Measurements from ENCODE around the gene KRTAP10-11. TPM values are rescaled to one million over a fixed set of nuclear protein-coding genes. Genes with fewer than 3 reads are reported as not detected.

KRTAP10-11 gene
- total and polyA plus RNA-seq, 9 donors, result not detected

GRCh38 chr21:44664691-44665090 lies 18.5 kb downstream of the KRTAP10-11 start:
- DNase-seq, result no peak

GRCh38 chr21:44666401-44667320 lies 20.4 kb downstream of the KRTAP10-11 start, which contains the start of gene KRTAP12-2:
Gene KRTAP12-2 (minus strand): TSS chr21:44666927. CDS start chr21:44666886, 41 bp downstream.
- Histone ChIP-seq H3K4me1 (ENCODE audit: insufficient read depth) (no peaks in the 10 kb centered on the region), H3K27ac (no peak within 1 kb of the TSS), H3K4me3 (no peak within 1 kb of the TSS), H3K36me3 (no peaks in the 10 kb centered on the region), H3K9me3 (no peaks in the 10 kb centered on the region), H3K27me3 (no peaks in the 10 kb centered on the region)
- TF ChIP-seq CTCF (IDR thresholded peaks at IDR 0.05) (no peak), EP300 (IDR thresholded peaks at IDR 0.05) (no peak), POLR2A (IDR thresholded peaks at IDR 0.05) (no peak)
- 62 to 81% (median 78%) methylated on average over 19 of the region's 19 CpGs for WGBS, 3 donors
- intact Hi-C loops (cut with DNase I), result no loop called here
- no peak for DNase-seq

More at GRCh38 chr21:44664691-44665090, 18.5 kb downstream of the KRTAP10-11 start:
- 76 to 78% (median 77%) methylated on average over 5 of the region's 5 CpGs for WGBS, 3 donors
- no peaks in the 10 kb centered on the region for H3K36me3 ChIP-seq
- TF ChIP-seq EP300 (IDR thresholded peaks at IDR 0.05), result no peak
- intact Hi-C loops (cut with DNase I), result no loop called here
- no peak overlapping the region for H3K4me3 ChIP-seq
- no peak overlapping the region for H3K27ac ChIP-seq
- no peaks in the 10 kb centered on the region for H3K4me1 ChIP-seq (ENCODE audit: insufficient read depth)
- H3K9me3 ChIP-seq, result no peaks in the 10 kb centered on the region
- H3K27me3 ChIP-seq, result no peaks in the 10 kb centered on the region

GRCh38 chr21:44667612-44668011 lies 21.4 kb downstream of the KRTAP10-11 start:
- H3K36me3 ChIP-seq, result no peaks in the 10 kb centered on the region
- no peaks in the 10 kb centered on the region for H3K4me1 ChIP-seq (ENCODE audit: insufficient read depth)
- no peaks in the 10 kb centered on the region for H3K9me3 ChIP-seq
- TF ChIP-seq EP300 (IDR thresholded peaks at IDR 0.05), result no peak
- no peak for TF ChIP-seq CTCF (IDR thresholded peaks at IDR 0.05)
- no peak for TF ChIP-seq POLR2A (IDR thresholded peaks at IDR 0.05)
- no peak for DNase-seq
- intact Hi-C loops (cut with DNase I), result no loop called here
- H3K4me3 ChIP-seq, result no peak overlapping the region
- no peak overlapping the region for H3K27ac ChIP-seq
- no peaks in the 10 kb centered on the region for H3K27me3 ChIP-seq
- 63 to 80% (median 80%) methylated on average over 1 of the region's 1 CpG for WGBS, 3 donors

GRCh38 chr21:44670642-44671432 lies 24.6 kb downstream of the KRTAP10-11 start:
- intact Hi-C loops (cut with DNase I), result no loop called here
- WGBS, 3 donors, result 57 to 83% (median 83%) methylated on average over 3 of the region's 3 CpGs
- DNase-seq, result no peak

More at GRCh38 chr21:44670642-44671432, 24.6 kb downstream of the KRTAP10-11 start:
- TF ChIP-seq POLR2A (IDR thresholded peaks at IDR 0.05), result no peak
- TF ChIP-seq CTCF (IDR thresholded peaks at IDR 0.05), result no peak
- TF ChIP-seq EP300 (IDR thresholded peaks at IDR 0.05), result no peak
- no peak overlapping the region for H3K27ac ChIP-seq
- H3K36me3 ChIP-seq, result no peaks in the 10 kb centered on the region
- no peaks in the 10 kb centered on the region for H3K27me3 ChIP-seq
- H3K4me3 ChIP-seq, result no peak overlapping the region
- H3K9me3 ChIP-seq, result no peaks in the 10 kb centered on the region
- H3K4me1 ChIP-seq (ENCODE audit: insufficient read depth), result no peaks in the 10 kb centered on the region
